ENCODE measurements around the gene CADM1. TPM values are rescaled to one million over a fixed set of nuclear protein-coding genes. Genes with fewer than 3 reads are reported as not detected.

The CADM1 gene
- total and polyA plus RNA-seq, 9 of the 15 experiments (the other 6 are each of a cell fraction or from before 2014, with no cell fraction given) = 0.42 TPM; not detected in 8

GRCh38 chr11:115458877-115459276 lies 45.3 kb downstream of the CADM1 start:
- Histone ChIP-seq H3K9ac (ENCODE audit: insufficient read depth in 1 of 2, low read depth in 2 of 2, low read length in 2 of 2) (no peak overlapping the region), H3K4me2 (ENCODE audit: insufficient read depth, low read length) (no peak overlapping the region), H3K27me3 (ENCODE audit: control insufficient read depth in 2 of 2, insufficient read depth in 2 of 2, low read length in 2 of 2) (no peaks in the 10 kb centered on the region), H3K9me1 (ENCODE audit: control insufficient read depth, insufficient read depth, low read length) (no peaks in the 10 kb centered on the region), H3K36me3 (ENCODE audit: control insufficient read depth, insufficient read depth, low read length) (no peaks in the 10 kb centered on the region), H3K4me1 (replicated peaks in 1 of 2; ENCODE audit: control insufficient read depth in 2 of 2, insufficient read depth in 2 of 2, low read length in 2 of 2) (no peaks in the 10 kb centered on the region), H3K79me2 (ENCODE audit: control insufficient read depth, insufficient read depth, low read length) (no peaks in the 10 kb centered on the region), H3K4me3 (no peak overlapping the region), H3K9me3 (replicated peaks; ENCODE audit: control insufficient read depth, insufficient read depth, low read depth, low read length) (no peaks in the 10 kb centered on the region), H3K27ac (ENCODE audit: extremely low read depth, low read depth, low read length) (no peak overlapping the region), H4K20me1 (replicated peaks; ENCODE audit: control insufficient read depth, insufficient read depth, low read length) (no peaks in the 10 kb centered on the region), H2AFZ (ENCODE audit: low read depth, low read length) (no peak overlapping the region)
- CTCF ChIA-PET (ENCODE audit: low intra/inter-chr PET ratio) = interaction anchor here (0.6 kb wide), 1 partner anchor 201 kb away, joined by 3 read pairs; no protein-coding TSS in a partner anchor
- in situ Hi-C loops (cut with MboI) = no loop called here
- intact Hi-C loops (cut with micrococcal nuclease) = no loop called here
- 0% methylated on average over 4 of the region's 4 CpGs for WGBS (ENCODE audit: insufficient coverage, low coverage, missing lambda C conversion rate)
- no TSS peak for BruUV-seq (replicated peaks)
- ATAC-seq (no peak), DNase-seq (ENCODE audit: extremely low read depth in 1 of 4, low spot score in 3 of 4) (no peak), FAIRE-seq (no peak)
- POLR2A ChIA-PET = no interaction called here
- no peak for TF ChIP-seq ASH1L (IDR thresholded peaks at IDR 0.05; ENCODE audit: borderline replicate concordance, low read depth, partially characterized antibody)
- TF ChIP-seq KDM1A (IDR thresholded peaks at IDR 0.05) = no peak
- TF ChIP-seq TOE1 (IDR thresholded peaks at IDR 0.05; ENCODE audit: borderline replicate concordance) = no peak
- TF ChIP-seq TOE1 (CRISPR knock-in tag; IDR thresholded peaks at IDR 0.05; ENCODE audit: borderline replicate concordance, low read depth) = no peak
- no peak for TF ChIP-seq HDAC2 (IDR thresholded peaks at IDR 0.05)
- no peak for TF ChIP-seq FOXJ3 (CRISPR knock-in tag; IDR thresholded peaks at IDR 0.05)
- no peak for TF ChIP-seq GATA2 (CRISPR knock-in tag; IDR thresholded peaks at IDR 0.05)
- TF ChIP-seq SMC3 (conservative IDR thresholded peaks at IDR 0.05; ENCODE audit: insufficient read depth, low read depth, low read length) = no peak
- TF ChIP-seq PCBP2 (IDR thresholded peaks at IDR 0.05; ENCODE audit: low read depth, low read length, poor library complexity, severe bottlenecking) = no peak
- TF ChIP-seq CGGBP1 (CRISPR knock-in tag; IDR thresholded peaks at IDR 0.05) = no peak
- TF ChIP-seq ARID2 (IDR thresholded peaks at IDR 0.05) = no peak
- TF ChIP-seq E2F3 (CRISPR knock-in tag; IDR thresholded peaks at IDR 0.05) = no peak
- TF ChIP-seq GABPB2 (CRISPR knock-in tag; conservative IDR thresholded peaks at IDR 0.05) = no peak
- no peak for TF ChIP-seq KDM4B (IDR thresholded peaks at IDR 0.05; ENCODE audit: borderline replicate concordance in 2 of 2, low read depth in 1 of 2)
- TF ChIP-seq REST (IDR thresholded peaks at IDR 0.05; ENCODE audit: borderline replicate concordance) = no peak
- no peak for TF ChIP-seq REST (CRISPR knock-in tag; IDR thresholded peaks at IDR 0.05; ENCODE audit: low read depth)

All from K562 (cell line).